ENCODE data around the gene FAM124B. TPM values are rescaled to one million over a fixed set of nuclear protein-coding genes. Genes with fewer than 3 reads are reported as not detected.

Gene FAM124B
- total RNA-seq, 1 experiment from 2014 or later: 0.83 TPM

DNA sequence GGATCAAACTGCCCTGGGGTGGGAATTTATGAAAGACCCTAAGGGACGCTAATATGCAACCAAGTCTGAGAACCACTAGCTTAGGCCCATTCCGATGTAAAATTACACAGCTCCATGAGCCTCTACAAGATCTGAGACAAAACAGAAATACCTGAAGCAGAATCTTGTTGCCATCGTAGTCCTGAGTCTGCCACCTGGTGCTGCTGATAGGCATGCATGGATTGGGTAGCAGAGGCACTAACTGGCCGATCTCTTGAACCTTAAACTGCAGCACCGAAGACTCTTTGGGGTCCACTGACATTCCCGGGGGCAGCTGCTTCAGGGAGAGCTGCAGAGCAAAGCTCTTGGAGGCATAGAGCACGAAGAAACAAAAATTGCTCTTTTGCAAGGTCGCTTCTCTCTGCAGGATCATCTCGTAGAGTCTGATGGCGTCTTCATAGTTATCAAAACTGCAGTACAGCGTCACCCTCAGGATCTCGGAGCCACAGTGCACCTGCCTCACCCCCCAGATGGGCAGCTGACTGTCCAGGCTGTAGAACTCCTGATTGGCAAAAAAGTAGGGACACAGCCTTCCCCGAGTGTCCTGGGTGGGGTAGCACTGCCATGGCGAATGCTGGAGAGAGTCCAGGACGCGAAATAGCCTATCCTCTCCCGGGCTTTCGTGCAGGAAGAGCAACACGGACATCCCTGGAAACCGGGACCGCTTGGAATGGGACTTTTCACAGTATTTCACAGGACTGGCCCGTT lies 848 bp downstream of the FAM124B start:
- no peak overlapping the region for H2BK15ac ChIP-seq (ENCODE audit: low read depth, low read length)
- H3K4me1 ChIP-seq (ENCODE audit: insufficient read depth, low read length): no peaks in the 10 kb centered on the region; the same call in 1 of the 2 replicates
- H3K56ac ChIP-seq (ENCODE audit: insufficient read length, low read depth, low read length): no peak overlapping the region
- H3K27ac ChIP-seq (ENCODE audit: insufficient read length, low read depth, low read length): no peak overlapping the region
- no peaks in the 10 kb centered on the region for H3K27me3 ChIP-seq (ENCODE audit: insufficient read depth, low read length)
- H3K18ac ChIP-seq (ENCODE audit: insufficient read length, low read depth, low read length): no peak overlapping the region
- no peaks in the 10 kb centered on the region for H3K9me3 ChIP-seq (ENCODE audit: control insufficient read depth, low read depth, low read length)
- no peak overlapping the region for H2BK20ac ChIP-seq (ENCODE audit: low read depth, low read length, poor library complexity, severe bottlenecking)
- no peak overlapping the region for H2BK5ac ChIP-seq (ENCODE audit: insufficient read length, low read length)
- DNase-seq: no peak
- Mint-ChIP-seq H3K9me3 (peaks cover 5 to 6% of the 10 kb centered on the region in 2 experiments; a peak in 3 of 5 replicates), H3K27ac (no peak overlapping the region; a peak in 1 of 7 replicates), H3K27me3 (ENCODE audit: low read depth) (no peaks in the 10 kb centered on the region), H3K36me3 (ENCODE audit: insufficient read depth in 1 of 3, low read depth in 3 of 3) (peaks cover 0 to 11% (median 8%) of the 10 kb centered on the region in 3 experiments; a peak in 5 of 7 replicates), H3K4me3 (no peak overlapping the region), H3K4me1 (peaks cover 5 to 6% of the 10 kb centered on the region in 2 experiments; a peak in 3 of 4 replicates)
- no peak overlapping the region for H3K14ac ChIP-seq (ENCODE audit: insufficient read depth, low read length)
- H3K79me2 ChIP-seq (ENCODE audit: insufficient read depth, low read length): no peaks in the 10 kb centered on the region
- no peak overlapping the region for H2AK5ac ChIP-seq (ENCODE audit: insufficient read length, low read length)
- no peak overlapping the region for H4K5ac ChIP-seq (ENCODE audit: insufficient read length, low read depth, low read length)
- no peak overlapping the region for H3K4me2 ChIP-seq (ENCODE audit: insufficient read depth, insufficient read length, low read length)
- no peak overlapping the region for H4K8ac ChIP-seq (replicated peaks; ENCODE audit: insufficient read length, low read depth, low read length)
- TF ChIP-seq, protein P1, sequence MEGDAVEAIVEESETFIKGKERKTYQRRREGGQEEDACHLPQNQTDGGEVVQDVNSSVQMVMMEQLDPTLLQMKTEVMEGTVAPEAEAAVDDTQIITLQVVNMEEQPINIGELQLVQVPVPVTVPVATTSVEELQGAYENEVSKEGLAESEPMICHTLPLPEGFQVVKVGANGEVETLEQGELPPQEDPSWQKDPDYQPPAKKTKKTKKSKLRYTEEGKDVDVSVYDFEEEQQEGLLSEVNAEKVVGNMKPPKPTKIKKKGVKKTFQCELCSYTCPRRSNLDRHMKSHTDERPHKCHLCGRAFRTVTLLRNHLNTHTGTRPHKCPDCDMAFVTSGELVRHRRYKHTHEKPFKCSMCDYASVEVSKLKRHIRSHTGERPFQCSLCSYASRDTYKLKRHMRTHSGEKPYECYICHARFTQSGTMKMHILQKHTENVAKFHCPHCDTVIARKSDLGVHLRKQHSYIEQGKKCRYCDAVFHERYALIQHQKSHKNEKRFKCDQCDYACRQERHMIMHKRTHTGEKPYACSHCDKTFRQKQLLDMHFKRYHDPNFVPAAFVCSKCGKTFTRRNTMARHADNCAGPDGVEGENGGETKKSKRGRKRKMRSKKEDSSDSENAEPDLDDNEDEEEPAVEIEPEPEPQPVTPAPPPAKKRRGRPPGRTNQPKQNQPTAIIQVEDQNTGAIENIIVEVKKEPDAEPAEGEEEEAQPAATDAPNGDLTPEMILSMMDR (conservative IDR thresholded peaks at IDR 0.05): no peak
- no peak overlapping the region for H2BK120ac ChIP-seq (ENCODE audit: low read depth, low read length, poor library complexity, severe bottlenecking)
- no peak overlapping the region for H3T11ph ChIP-seq (ENCODE audit: low read length)
- H3K79me1 ChIP-seq (ENCODE audit: insufficient read depth, low read depth, low read length, poor library complexity, severe bottlenecking): no peaks in the 10 kb centered on the region
- no peaks in the 10 kb centered on the region for H3K23me2 ChIP-seq (ENCODE audit: insufficient read length, low read depth, low read length, poor library complexity, severe bottlenecking)
- no peak overlapping the region for H2BK12ac ChIP-seq (ENCODE audit: insufficient read length, low read depth, low read length)
- no peak overlapping the region for H3K23ac ChIP-seq (ENCODE audit: insufficient read length, low read depth, low read length)
- H3K9ac ChIP-seq (ENCODE audit: extremely low read depth, insufficient read length, low read length): no peak overlapping the region
- H4K20me1 ChIP-seq (ENCODE audit: control insufficient read depth, insufficient read depth, insufficient read length): no peaks in the 10 kb centered on the region
- H3K4ac ChIP-seq (ENCODE audit: low read depth, low read length): no peak overlapping the region
- no peak overlapping the region for H2AFZ ChIP-seq (ENCODE audit: low read length)
- WGBS (ENCODE audit: extremely low coverage, insufficient read length, low lambda C conversion rate): no CpG with 5 or more reads among the region's 22 CpGs
- no peak overlapping the region for H4K91ac ChIP-seq (ENCODE audit: insufficient read length, low read depth, low read length)
